Stimulated activated CD8-positive, alpha-beta memory T cell treated with anti-CD3 and anti-CD28 coated beads, Interleukin-2, amount 100 ng/mL, for 1 hour (primary cell): ENCODE results near the gene ITGA11.

Experiments used
- DNase-seq, 2 donors: peaks; one replicate each; pipeline ENCODE4 v3.0.0-alpha.2; 2020; ENCODE audit warnings: low read depth in 2 of 2

Gene ITGA11, protein sequence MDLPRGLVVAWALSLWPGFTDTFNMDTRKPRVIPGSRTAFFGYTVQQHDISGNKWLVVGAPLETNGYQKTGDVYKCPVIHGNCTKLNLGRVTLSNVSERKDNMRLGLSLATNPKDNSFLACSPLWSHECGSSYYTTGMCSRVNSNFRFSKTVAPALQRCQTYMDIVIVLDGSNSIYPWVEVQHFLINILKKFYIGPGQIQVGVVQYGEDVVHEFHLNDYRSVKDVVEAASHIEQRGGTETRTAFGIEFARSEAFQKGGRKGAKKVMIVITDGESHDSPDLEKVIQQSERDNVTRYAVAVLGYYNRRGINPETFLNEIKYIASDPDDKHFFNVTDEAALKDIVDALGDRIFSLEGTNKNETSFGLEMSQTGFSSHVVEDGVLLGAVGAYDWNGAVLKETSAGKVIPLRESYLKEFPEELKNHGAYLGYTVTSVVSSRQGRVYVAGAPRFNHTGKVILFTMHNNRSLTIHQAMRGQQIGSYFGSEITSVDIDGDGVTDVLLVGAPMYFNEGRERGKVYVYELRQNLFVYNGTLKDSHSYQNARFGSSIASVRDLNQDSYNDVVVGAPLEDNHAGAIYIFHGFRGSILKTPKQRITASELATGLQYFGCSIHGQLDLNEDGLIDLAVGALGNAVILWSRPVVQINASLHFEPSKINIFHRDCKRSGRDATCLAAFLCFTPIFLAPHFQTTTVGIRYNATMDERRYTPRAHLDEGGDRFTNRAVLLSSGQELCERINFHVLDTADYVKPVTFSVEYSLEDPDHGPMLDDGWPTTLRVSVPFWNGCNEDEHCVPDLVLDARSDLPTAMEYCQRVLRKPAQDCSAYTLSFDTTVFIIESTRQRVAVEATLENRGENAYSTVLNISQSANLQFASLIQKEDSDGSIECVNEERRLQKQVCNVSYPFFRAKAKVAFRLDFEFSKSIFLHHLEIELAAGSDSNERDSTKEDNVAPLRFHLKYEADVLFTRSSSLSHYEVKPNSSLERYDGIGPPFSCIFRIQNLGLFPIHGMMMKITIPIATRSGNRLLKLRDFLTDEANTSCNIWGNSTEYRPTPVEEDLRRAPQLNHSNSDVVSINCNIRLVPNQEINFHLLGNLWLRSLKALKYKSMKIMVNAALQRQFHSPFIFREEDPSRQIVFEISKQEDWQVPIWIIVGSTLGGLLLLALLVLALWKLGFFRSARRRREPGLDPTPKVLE

DNA sequence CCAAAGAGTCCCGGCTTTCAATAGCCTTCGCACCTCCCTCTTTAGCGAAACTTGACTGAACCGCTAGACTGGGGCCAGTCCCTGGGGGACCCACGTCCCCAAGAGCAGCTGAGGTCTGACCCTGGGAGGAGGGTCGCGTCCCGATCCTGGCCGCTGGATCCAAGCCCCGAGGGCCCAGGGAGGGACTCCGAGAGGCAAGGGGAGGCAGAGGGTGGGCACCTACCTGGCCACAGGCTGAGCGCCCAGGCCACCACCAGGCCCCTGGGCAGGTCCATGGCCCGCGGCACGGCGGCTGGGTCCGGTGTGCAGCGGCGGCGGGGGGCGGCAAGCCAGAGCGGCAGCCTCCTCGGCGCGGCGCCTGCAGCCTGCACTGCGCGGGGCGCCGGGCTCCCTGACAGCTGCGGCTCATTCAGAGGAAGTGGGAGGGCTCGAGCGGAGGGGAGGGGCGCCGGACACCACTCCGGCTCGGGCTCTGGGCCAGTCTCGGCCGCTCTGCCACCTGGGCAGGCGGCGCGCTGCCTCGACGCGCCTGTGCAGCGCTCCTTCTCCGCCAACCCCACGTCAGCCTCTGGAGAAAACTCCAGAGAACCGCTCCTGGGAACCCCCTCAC lies at the start of gene ITGA11:
ITGA11 (minus strand) TSS at position 372 of the 610 bp plus-strand sequence; CDS start at position 275, 97 bp downstream.
- no peak for DNase-seq

GRCh38 chr15:68481321-68481720 lies 49.4 kb upstream of the ITGA11 start:
- DNase-seq, result no peak

GRCh38 chr15:68480296-68480695 lies 48.3 kb upstream of the ITGA11 start:
- no peak for DNase-seq

DNA sequence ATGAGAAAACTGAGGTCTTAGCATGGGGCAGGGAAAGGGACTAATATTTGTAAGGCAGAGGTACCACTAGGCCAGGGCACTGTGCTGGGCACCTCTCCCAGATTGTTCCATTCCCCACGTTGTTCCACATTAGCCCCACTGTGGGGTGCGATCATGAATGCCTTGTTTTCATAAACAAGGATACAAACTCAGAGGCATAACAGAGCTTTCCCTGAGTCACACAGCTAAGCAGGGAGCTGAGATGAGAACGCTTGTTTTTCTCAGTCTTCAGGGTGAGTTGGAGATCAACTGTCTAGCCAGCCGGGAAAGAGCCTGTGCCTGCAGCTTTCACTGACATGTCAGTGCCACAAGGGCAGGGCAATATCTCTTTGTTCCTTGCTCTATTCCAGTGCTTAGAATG lies 47.9 kb upstream of the ITGA11 start:
- no peak for DNase-seq

DNA sequence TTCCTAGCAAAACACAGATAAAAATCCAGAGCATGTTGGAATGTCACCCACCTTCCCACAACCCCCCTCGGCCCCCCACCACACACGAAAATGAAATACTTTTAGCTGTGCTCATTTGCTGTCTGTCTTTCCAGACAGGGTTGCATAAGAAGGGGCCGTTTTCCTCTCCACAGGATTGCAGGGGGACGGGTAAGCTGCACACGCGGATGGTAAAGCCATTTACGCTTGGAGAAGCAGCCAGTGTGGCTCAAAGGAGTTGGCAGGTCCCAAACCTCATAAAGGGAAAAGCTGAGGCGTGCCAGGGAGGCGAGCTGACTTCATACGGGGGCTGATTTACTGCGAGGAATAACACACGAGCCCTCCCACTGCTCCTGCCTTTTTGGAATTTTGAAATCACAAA lies 47.4 kb upstream of the ITGA11 start:
- DNase-seq, result no peak

DNA sequence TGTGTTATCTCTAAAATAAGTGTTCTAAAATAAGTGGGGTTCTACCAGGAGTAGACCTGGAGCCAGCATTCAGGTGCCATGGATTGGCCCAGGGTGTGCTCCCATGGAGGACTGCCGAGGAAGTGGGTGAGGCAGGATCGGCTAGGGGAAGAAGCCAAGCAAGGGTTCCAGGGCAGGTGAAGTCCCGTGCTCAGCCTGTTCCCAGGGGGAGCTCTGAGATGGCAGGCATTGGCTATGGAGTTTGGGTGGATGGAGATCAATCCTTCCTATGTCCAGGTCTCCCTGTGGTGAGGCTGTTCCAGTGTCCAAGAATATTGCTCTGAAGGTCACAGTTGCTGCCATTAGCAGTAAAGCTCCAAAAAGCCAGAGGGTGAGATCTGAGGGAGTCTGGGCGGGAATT lies 46.9 kb upstream of the ITGA11 start:
- DNase-seq, result no peak

DNA sequence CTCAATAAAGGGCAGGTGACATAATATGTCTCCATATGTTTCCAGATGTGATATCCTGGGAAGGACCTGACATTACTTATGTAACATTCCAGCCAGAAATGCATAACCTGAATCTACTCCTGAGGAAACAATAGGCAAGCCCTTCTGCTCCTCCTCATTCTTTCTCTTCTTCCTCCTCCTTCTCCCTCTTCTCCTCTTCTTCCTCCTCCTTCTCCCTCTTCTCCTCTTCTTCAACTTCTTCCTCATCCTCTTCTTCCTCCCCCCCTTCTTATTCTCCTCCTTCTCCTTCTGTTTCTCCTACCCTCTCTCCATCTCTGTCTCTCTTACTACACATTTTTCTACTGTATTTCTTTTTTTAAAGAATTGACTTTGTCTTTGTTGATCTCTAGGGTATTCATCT lies 43.5 kb upstream of the ITGA11 start:
- no peak for DNase-seq

DNA sequence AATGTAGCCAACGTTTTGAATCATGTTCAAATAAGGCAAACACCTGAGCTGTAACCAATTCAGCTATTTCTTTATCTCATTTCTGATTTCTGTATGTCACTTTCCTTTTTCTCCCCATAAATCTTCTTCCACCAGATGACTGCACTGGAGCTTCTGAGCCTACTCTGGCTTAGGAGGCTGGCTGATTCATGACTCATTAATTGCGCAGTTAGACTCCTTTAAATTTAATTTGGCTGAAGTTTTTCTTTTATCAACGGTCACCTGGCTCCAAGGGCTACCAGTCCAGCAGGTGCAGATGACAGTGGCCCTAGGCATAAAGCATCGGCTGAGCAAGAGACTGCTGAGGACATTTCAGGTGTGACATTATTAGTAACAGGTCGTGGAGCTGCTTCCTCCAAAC lies 39.6 kb upstream of the ITGA11 start:
- DNase-seq, result no peak

DNA sequence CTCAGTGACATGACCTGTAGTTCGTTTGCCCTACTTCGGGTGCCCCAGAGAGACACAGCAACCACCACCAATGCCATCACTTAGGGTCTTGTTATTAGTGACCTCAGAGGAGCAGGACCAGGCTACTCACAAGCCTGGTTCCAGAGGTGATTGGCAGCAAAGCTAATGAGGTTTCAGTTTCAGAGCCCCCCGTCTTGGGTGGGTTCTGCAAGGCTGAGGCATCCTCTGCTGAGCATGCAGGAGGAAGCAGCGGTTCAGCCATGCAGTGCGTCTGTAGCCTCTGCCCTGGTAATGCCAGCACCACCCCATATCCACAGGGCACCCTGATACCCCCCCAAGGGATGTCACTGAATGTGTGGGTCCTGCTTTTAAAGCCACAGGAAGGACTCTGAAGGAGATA lies 39.0 kb upstream of the ITGA11 start:
- DNase-seq, result no peak

GRCh38 chr15:68470049-68470742 lies 38.2 kb upstream of the ITGA11 start:
- DNase-seq, result no peak

DNA sequence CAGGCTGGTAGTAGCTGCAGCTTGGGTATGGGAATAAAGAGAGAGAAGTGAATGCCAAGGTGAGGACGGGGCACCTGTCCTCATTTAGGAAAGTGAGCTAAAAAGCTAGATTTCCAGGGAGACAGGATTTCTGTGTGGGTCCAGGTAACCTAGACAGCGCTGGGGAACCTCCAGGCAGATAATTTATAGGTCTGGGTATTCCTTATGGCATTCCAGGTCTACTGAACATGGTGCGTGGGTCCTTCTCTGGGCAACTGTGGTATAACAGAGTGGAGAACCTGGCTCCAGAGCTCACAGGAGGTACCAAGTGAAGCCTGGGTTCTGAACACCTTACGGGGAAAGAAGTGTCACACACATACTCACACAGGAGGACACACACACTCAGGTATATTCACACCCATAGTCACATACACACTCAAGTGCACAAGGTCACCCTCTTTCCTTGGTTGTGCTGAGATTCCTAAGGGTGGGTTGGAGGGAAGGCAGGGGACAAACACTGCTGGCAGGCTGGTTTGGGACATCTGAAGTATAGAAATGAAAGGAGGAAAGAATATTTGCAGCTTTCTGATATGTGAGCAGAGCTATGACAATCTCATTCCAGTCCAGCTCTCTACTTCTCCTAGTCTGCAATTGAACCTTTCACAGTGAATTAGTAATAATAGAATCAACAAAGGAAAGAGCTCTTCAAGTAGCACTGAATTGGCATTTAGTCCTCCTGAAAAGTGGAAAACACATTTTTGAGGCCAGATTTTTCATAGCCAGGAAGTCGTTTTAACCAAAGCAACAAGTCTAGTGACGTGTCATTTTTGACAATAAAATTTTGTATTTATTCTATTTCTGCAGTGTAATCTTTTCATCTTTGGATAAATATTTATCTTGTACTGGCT lies 37.4 kb upstream of the ITGA11 start:
- DNase-seq, result no peak

GRCh38 chr15:68466876-68467275 lies 34.9 kb upstream of the ITGA11 start:
- no peak for DNase-seq

DNA sequence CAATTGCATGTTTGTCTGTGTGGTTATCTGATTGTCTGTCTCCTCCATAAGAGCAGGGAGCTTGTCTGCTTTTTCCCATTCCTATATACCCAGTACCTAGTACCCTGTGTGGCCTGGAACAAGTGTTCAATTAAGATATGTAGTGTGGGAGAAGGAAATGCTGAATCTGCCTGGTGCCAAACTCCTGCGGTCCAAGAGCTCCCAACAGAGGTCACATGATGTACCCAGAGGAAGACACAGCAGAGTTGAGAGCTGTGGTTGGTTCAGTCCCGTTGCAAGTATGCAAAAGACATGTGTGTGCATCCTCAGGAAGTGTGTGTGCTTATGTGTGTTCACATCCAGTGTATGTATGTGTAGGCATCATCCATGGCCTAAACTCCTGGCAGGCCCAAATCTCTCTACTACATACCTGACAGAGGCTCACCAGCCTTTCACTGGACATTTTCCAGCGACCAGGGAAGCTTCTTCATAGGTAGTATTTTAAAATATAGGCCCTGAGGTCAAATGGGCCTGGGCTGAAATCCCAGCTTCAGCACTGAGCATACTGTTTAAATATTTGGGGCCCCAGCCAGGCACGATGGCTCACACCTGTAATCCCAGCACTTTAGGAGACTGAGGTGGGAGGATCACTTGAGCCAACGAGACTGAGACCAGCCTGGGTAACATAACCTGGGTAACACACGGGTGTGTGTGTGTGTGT lies 34.0 kb upstream of the ITGA11 start:
- no peak for DNase-seq

DNA sequence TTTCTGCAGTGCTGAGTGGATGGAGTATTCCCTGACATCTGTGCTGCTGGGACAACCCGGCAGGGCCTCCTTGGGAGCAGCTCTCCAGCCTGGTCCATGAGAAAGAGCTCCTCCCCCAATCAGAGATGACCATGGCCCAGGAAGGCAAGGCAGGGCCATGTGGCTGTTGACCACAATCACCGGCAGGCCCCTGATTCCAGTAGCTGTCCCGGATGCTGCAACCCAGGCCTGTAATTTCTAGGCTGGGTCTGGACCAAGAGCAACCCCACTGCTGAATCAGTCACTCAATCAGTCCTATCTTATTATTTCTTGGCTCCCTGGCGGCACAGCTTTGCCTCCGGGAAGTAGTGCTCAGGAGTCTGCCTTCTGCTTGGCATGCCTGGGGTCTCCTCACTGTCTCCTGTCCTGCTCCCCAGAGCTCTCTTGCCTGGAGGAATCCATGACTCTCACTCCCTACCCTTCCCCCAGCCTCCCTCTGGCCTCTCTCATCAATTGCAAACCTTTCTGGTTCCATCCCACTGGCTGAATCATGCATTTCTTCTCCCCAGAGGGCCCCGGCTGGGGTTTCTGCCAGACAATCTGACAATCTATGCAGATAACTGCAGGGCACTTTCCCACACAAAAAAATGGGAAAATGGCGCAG lies 32.6 kb upstream of the ITGA11 start:
- DNase-seq, result no peak

DNA sequence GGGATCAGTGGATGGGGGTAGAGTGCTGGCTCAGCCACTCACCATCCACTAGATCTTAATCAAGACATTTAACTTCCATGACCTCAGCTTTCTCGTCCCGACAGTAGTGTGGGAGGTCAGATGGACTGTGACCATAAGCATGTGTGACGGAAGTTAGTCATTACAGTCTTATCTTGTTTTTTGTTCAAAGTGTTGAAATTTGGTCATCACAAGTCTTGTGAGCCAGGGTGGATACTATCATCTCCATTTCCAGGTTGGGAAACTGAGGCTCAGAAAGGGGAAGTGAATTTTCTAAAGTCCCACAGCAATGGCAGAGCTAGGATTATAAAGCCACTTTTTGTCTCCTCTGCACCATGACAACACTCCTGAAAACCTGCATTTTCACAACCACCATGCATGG lies 32.0 kb upstream of the ITGA11 start:
- no peak for DNase-seq

DNA sequence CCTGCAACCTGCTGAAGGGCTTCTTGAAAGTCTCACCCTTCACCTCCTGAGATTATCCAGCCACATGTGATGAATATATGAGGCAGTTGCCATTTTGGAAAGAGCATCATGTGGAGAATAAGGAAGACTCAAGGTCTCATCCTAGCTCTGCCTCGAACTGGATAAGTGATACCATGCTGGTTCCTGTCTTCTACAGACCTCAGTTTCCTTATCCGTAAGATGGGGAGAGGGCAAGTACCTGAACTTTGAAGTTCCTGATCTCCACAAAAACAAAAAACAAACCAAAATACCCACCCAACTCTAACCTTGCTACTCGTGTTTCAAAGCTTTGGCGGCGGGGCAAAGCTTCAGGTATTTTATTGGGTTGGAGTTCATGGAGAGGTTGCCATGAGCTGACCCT lies 31.5 kb upstream of the ITGA11 start:
- no peak for DNase-seq

DNA sequence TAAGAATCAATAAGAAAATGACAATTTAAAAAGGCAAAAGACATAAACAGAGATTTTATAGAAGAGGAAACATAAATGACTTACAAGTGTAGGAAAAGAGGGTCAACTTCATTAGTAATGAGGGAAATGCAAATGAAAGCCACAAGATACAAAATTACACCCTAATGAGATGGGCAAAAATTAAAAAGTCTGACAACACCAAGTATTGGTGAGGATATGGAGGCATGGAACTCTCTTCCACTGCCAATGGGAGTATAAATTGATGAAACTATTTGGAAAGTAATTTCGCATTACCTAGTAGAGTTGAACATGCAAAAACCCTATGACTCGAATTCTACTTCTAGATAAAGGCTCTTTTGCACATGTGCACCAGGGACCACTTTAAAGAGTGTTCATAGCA lies 28.2 kb upstream of the ITGA11 start:
- no peak for DNase-seq

- no peak for DNase-seq
Observed at GRCh38 chr15:68450192-68450591, 18.2 kb upstream of the ITGA11 start.

GRCh38 chr15:68449389-68449788 lies 17.4 kb upstream of the ITGA11 start:
- DNase-seq, result no peak
